H1 (cell line): ENCODE data around the gene OSBPL3. TPM values are rescaled to one million over a fixed set of nuclear protein-coding genes. Genes with fewer than 3 reads are reported as not detected.

Experiments used
- CBX5 ChIP-seq: fragments of 300-800, 300-1000 bp; sonication (generic); IDR thresholded peaks from 2 replicates; pipeline ENCODE4 v1.7.1; 2016; ENCODE audit warnings: antibody characterized with exemption, low read length, low read depth
- POLR2A ChIP-seq, 2 experiments: IDR thresholded peaks; 1 replicate in 1 of 2; 2 replicates in 1 of 2; pipeline ENCODE4 v1.6.1; 2011; ENCODE audit warnings: low read depth in 2 of 2, low read length in 2 of 2, mild to moderate bottlenecking in 2 of 2; ENCODE audit errors: control extremely low read depth in 1 of 2
- TBP ChIP-seq: IDR thresholded peaks from 2 replicates; pipeline ENCODE4 v1.6.1; 2011; ENCODE audit warnings: low read depth, low read length, improper control_type of control experiment
- polyA plus RNA-seq, 7 experiments: library from polyadenylated mRNA; depleted of rRNA in 3 of 7; stranded (reverse) in 5 of 7; unstranded in 2 of 7; fragments of >200 nt in 5 of 7; fragments of 200-250 nt in 2 of 7; gene quantifications; 1 replicate in 5 of 7; 2 replicates in 1 of 7; 4 replicates in 1 of 7; pipeline versions ENCODE4 v1.2.1 to v1.2.3, GENCODE V29; 2011 to 2013; ENCODE audit warnings: missing spikeins in 2 of 7, mixed read lengths in 2 of 7
- total RNA-seq: library from RNA; stranded (reverse); fragmentation: NEBNext Ultra II Directional; extraction: Animal tissue kit (Norgen Biotek cat#: 25700); gene quantifications from 2 replicates; pipeline ENCODE4 v1.2.1, GENCODE V29; 2021

Gene OSBPL3
- total and polyA plus RNA-seq, 2 of the 8 experiments (the other 6 are each of a cell fraction or from before 2014, with no cell fraction given), result 2.8 to 13.9 TPM

DNA sequence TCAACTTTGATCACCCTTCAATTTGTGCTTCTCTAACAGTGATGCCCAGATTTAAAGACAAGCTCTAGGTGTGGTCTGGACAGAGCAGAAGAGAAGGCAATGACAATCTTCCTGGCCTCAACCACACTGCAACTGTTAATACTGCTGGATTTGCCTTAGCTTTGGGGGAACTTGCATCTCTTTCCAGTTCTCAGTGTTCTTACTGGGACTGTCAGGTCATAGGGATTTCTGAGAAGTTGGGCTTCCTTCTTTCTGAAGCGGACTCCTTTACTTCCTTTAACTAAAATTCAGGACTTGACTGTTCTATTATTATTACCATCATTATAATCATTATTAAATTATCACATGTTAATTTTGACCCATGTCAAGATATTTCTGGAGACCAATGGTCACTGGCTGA, 80.8 kb downstream of the OSBPL3 start (continued):
- TF ChIP-seq CBX5, result no peak
- TF ChIP-seq POLR2A (IDR thresholded peaks at IDR 0.05; ENCODE audit: control extremely low read depth in 1 of 2, low read depth in 2 of 2, low read length in 2 of 2), result no peak
- no peak for TF ChIP-seq TBP
